ENCODE data around the gene CDK1. TPM values are rescaled to one million over a fixed set of nuclear protein-coding genes. Genes with fewer than 3 reads are reported as not detected.
A peak's percentile ranks its signal among the peaks of the same experiment; 100 is the strongest.

The CDK1 gene
- 1 to 10 TPM; 2.1 to 3.1 TPM for total RNA-seq
- polyA plus RNA-seq, result 1 to 10 TPM; 1.2 to 3.3 TPM
- long read RNA-seq, donor 1, partial matches to known transcripts, result 0 of 1 reads
- long read RNA-seq, donor 1, other reads (novel, unspliced or antisense), result 0 of 1 reads
- long read RNA-seq, donor 2, partial matches to known transcripts, result 0 of 1 reads
- long read RNA-seq, donor 2, other reads (novel, unspliced or antisense), result 0 of 1 reads

DNA sequence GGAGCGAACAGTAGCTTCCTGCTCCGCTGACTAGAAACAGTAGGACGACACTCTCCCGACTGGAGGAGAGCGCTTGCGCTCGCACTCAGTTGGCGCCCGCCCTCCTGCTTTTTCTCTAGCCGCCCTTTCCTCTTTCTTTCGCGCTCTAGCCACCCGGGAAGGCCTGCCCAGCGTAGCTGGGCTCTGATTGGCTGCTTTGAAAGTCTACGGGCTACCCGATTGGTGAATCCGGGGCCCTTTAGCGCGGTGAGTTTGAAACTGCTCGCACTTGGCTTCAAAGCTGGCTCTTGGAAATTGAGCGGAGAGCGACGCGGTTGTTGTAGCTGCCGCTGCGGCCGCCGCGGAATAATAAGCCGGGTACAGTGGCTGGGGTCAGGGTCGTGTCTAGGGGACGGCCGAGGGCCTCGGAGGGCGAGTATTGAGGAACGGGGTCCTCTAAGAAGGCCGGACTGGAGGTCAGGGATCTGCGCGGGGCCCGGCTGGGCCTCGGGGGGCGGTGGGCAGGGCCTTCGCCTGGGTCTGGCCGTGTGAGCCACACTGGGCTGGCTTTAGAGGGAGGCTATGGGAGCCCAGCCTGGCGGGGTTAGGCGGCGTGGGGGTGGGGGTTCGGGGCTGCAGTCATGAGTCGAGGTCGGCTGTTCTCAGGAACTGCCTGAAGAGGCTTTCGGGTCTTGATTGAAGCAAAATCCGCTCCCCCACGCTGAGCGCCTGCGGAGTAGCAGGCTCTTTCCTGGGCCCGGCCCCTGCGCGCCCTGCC is at the start of gene CDK1:
TSS of gene CDK1 (plus strand) at position 265 of the 757 bp plus-strand sequence. CDS start 1,688 bp downstream, outside the sequence.
- H3K4me1 ChIP-seq (ENCODE audit: control insufficient read depth in 1 of 2, insufficient read depth in 2 of 2, low read length in 2 of 2), result no peaks in the 10 kb centered on the region
- intact Hi-C loops (cut with DNase I), result no loop called here
- 0 to 1% methylated on average over 54 to 58 of the region's 58 CpGs for WGBS, 2 donors
- H3K27ac ChIP-seq (ENCODE audit: low read depth in 1 of 2, low read length in 2 of 2), result no peak within 1 kb of the TSS
- peak within 1 kb of the TSS; percentile 28 to 60 for H3K4me3 ChIP-seq (ENCODE audit: low read length in 2 of 2)
- peak; percentile 99 for DNase-seq
- no peaks in the 10 kb centered on the region for H3K36me3 ChIP-seq (ENCODE audit: control insufficient read depth in 1 of 2, insufficient read depth in 2 of 2, low read length in 1 of 2)
- no peaks in the 10 kb centered on the region for H3K27me3 ChIP-seq (ENCODE audit: control insufficient read depth in 1 of 2, insufficient read depth in 2 of 2, low read length in 1 of 2)
- ATAC-seq (ENCODE audit: low FRiP score), result peak; percentile 99
- no peaks in the 10 kb centered on the region for H3K9me3 ChIP-seq (ENCODE audit: control insufficient read depth, low read length)

GRCh38 chr10:60729106-60729505 is 49.2 kb upstream of the CDK1 start:
- intact Hi-C loops (cut with DNase I), result no loop called here
- H3K4me1 ChIP-seq (ENCODE audit: control insufficient read depth in 1 of 2, insufficient read depth in 2 of 2, low read length in 2 of 2), result no peaks in the 10 kb centered on the region
- DNase-seq, result no peak
- H3K9me3 ChIP-seq (ENCODE audit: control insufficient read depth, low read length), result no peaks in the 10 kb centered on the region
- ATAC-seq (ENCODE audit: low FRiP score), result no peak
- no peak overlapping the region for H3K27ac ChIP-seq (ENCODE audit: low read depth in 1 of 2, low read length in 2 of 2)
- H3K27me3 ChIP-seq (ENCODE audit: control insufficient read depth in 1 of 2, insufficient read depth in 2 of 2, low read length in 1 of 2), result no peaks in the 10 kb centered on the region
- no peak overlapping the region for H3K4me3 ChIP-seq (ENCODE audit: low read length in 2 of 2)
- no peaks in the 10 kb centered on the region for H3K36me3 ChIP-seq (ENCODE audit: control insufficient read depth in 1 of 2, insufficient read depth in 2 of 2, low read length in 1 of 2)

DNA sequence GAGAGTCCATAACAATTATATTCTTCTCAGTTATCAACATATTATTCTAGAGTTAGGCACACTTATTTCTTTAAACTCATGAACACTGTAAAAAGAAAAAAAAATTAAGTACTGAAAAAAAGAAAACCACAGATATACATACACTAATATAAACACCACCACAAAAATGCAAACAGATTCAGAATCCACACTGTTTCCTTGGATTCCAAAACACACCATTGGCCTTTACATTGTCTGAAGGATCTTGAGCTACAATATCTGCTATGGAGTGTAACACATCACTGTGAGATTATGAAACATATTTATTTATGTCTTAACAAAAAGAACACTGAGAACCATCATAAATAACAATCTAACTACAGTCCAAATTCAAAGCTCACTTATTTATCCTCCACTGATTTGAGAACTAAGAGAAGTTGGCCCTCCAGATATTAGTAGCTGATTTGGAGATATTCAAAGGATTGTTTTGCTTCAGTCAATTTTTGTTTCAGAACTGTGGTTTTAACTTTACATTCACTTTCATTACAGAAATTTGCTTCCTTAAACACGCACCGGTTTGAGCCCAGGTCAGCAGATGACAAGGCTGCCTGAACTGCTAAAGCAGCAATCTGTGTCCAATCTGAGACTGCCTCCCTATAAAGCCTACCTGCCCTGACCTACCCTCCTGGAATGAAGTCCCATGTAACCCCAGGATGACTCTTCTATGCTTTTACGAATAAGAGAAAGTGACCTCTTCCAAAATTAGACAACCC is 47.0 kb upstream of the CDK1 start:
- Histone ChIP-seq H3K9me3 (ENCODE audit: control insufficient read depth, low read length) (peaks cover 2% of the 10 kb centered on the region), H3K36me3 (ENCODE audit: control insufficient read depth in 1 of 2, insufficient read depth in 2 of 2, low read length in 1 of 2) (no peaks in the 10 kb centered on the region), H3K4me3 (ENCODE audit: low read length in 2 of 2) (no peak overlapping the region), H3K27me3 (ENCODE audit: control insufficient read depth in 1 of 2, insufficient read depth in 2 of 2, low read length in 1 of 2) (no peaks in the 10 kb centered on the region), H3K4me1 (ENCODE audit: control insufficient read depth in 1 of 2, insufficient read depth in 2 of 2, low read length in 2 of 2) (no peaks in the 10 kb centered on the region), H3K27ac (ENCODE audit: low read depth in 1 of 2, low read length in 2 of 2) (no peak overlapping the region)
- intact Hi-C loops (cut with DNase I), result no loop called here
- ATAC-seq (ENCODE audit: low FRiP score), result no peak
- 87 to 88% methylated on average over 3 of the region's 3 CpGs for WGBS, 2 donors
- DNase-seq, result no peak

GRCh38 chr10:60732198-60732806 is 46.0 kb upstream of the CDK1 start:
- intact Hi-C loops (cut with DNase I), result no loop called here
- WGBS, 2 donors, result 63 to 65% methylated on average over 20 of the region's 20 CpGs
- DNase-seq (no peak), ATAC-seq (ENCODE audit: low FRiP score) (no peak)
- H3K9me3 ChIP-seq (ENCODE audit: control insufficient read depth, low read length), result peaks cover 2% of the 10 kb centered on the region
- H3K36me3 ChIP-seq (ENCODE audit: control insufficient read depth in 1 of 2, insufficient read depth in 2 of 2, low read length in 1 of 2), result no peaks in the 10 kb centered on the region
- H3K27ac ChIP-seq (ENCODE audit: low read depth in 1 of 2, low read length in 2 of 2), result no peak overlapping the region
- H3K27me3 ChIP-seq (ENCODE audit: control insufficient read depth in 1 of 2, insufficient read depth in 2 of 2, low read length in 1 of 2), result no peaks in the 10 kb centered on the region
- H3K4me3 ChIP-seq (ENCODE audit: low read length in 2 of 2), result no peak overlapping the region
- no peaks in the 10 kb centered on the region for H3K4me1 ChIP-seq (ENCODE audit: control insufficient read depth in 1 of 2, insufficient read depth in 2 of 2, low read length in 2 of 2)

DNA sequence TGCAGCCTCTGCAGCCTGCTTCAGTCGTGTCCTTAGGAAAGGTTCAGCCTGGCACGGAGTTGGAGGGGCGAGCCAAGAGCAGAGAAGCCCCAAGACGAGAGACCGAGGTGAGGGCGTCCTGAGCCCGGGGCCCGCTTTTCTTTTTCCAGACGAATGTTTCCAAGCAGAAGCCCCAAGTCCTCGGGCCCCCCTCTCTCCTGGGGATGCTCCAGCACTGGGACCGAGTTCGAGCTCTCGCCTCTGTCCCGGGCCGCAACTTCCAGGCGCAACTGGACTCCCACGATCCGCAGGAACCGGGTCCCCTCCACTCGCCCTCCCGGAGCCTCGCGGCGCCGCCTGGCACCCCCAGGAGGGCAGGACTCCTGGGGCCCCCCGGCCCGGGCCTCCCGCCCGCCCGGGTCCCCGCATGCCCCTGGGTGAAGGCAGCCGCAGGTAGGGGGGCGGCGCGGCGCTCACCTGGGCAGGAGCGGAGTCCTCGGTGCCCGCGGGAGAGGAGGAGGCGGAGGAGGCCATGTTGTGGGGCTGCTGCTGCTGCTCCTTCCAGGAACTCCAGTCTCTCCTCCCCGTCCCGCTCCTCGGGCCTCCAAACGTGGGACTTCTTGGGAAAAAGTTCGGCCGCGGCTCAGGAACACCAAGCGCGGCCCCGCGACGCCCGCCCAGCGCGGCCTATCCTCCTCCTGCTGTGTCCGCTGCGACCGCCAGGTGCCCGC is 45.3 kb upstream of the CDK1 start:
- Histone ChIP-seq H3K4me3 (ENCODE audit: low read length in 2 of 2) (peak overlapping the region; percentile 21 to 70), H3K36me3 (ENCODE audit: control insufficient read depth in 1 of 2, insufficient read depth in 2 of 2, low read length in 1 of 2) (no peaks in the 10 kb centered on the region), H3K27ac (ENCODE audit: low read depth in 1 of 2, low read length in 2 of 2) (no peak overlapping the region), H3K9me3 (ENCODE audit: control insufficient read depth, low read length) (peaks cover 2% of the 10 kb centered on the region), H3K27me3 (ENCODE audit: control insufficient read depth in 1 of 2, insufficient read depth in 2 of 2, low read length in 1 of 2) (no peaks in the 10 kb centered on the region), H3K4me1 (ENCODE audit: control insufficient read depth in 1 of 2, insufficient read depth in 2 of 2, low read length in 2 of 2) (no peaks in the 10 kb centered on the region)
- intact Hi-C loops (cut with DNase I), result no loop called here
- ATAC-seq (ENCODE audit: low FRiP score) (peak; percentile 59), DNase-seq (peak; percentile 48 to 79)
- 2% methylated on average over 46 to 60 of the region's 60 CpGs for WGBS, 2 donors

DNA sequence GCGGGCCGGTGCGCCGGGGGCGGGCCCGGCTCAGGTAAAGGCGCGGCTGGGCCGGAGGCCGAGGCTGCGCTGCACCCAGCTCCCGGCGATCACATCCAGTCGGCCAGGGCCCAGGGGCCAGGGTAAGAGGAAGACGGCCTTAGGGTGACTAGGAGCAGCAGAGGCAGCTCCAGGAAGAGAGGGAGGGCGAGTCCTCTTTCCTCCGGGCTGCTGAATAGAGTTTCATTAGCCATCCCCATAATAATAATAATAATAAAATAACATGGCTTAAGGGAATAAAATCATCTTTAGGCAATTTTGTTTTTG is 44.8 kb upstream of the CDK1 start:
- DNase-seq (peak in 1 of 2 donors; percentile 55), ATAC-seq (ENCODE audit: low FRiP score) (no peak)
- Histone ChIP-seq H3K4me3 (ENCODE audit: low read length in 2 of 2) (peak overlapping the region; percentile 21 to 70), H3K36me3 (ENCODE audit: control insufficient read depth in 1 of 2, insufficient read depth in 2 of 2, low read length in 1 of 2) (no peaks in the 10 kb centered on the region), H3K4me1 (ENCODE audit: control insufficient read depth in 1 of 2, insufficient read depth in 2 of 2, low read length in 2 of 2) (no peaks in the 10 kb centered on the region), H3K27ac (ENCODE audit: low read depth in 1 of 2, low read length in 2 of 2) (no peak overlapping the region), H3K9me3 (ENCODE audit: control insufficient read depth, low read length) (peaks cover 2% of the 10 kb centered on the region), H3K27me3 (ENCODE audit: control insufficient read depth in 1 of 2, insufficient read depth in 2 of 2, low read length in 1 of 2) (no peaks in the 10 kb centered on the region)
- intact Hi-C loops (cut with DNase I), result no loop called here
- WGBS, 2 donors, result 2 to 3% methylated on average over 17 of the region's 17 CpGs

DNA sequence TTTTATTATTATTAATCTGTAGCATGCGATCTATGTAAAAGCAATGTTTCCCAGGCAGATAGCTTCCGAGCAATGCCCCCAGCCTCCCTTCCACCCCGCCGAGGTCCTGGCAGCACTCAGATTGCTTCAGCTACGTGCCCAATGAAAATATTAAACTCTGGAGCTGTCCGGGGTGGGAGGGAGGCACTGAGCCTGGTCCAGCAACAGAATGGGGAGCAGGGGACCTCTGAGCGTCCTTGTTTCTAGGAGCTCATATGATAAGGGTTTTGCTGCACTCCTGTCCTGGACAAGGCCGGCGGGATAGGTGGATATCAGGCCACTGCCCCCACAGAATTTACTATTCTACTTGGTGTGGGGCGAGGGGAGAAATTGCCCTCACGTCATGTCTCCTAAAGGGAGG is 44.5 kb upstream of the CDK1 start:
- Histone ChIP-seq H3K4me1 (ENCODE audit: control insufficient read depth in 1 of 2, insufficient read depth in 2 of 2, low read length in 2 of 2) (no peaks in the 10 kb centered on the region), H3K36me3 (ENCODE audit: control insufficient read depth in 1 of 2, insufficient read depth in 2 of 2, low read length in 1 of 2) (no peaks in the 10 kb centered on the region), H3K27me3 (ENCODE audit: control insufficient read depth in 1 of 2, insufficient read depth in 2 of 2, low read length in 1 of 2) (no peaks in the 10 kb centered on the region), H3K27ac (ENCODE audit: low read depth in 1 of 2, low read length in 2 of 2) (no peak overlapping the region), H3K9me3 (ENCODE audit: control insufficient read depth, low read length) (peaks cover 2% of the 10 kb centered on the region), H3K4me3 (ENCODE audit: low read length in 2 of 2) (no peak overlapping the region)
- ATAC-seq (ENCODE audit: low FRiP score) (no peak), DNase-seq (no peak)
- intact Hi-C loops (cut with DNase I), result no loop called here
- 52 to 62% methylated on average over 11 of the region's 11 CpGs for WGBS, 2 donors

DNA sequence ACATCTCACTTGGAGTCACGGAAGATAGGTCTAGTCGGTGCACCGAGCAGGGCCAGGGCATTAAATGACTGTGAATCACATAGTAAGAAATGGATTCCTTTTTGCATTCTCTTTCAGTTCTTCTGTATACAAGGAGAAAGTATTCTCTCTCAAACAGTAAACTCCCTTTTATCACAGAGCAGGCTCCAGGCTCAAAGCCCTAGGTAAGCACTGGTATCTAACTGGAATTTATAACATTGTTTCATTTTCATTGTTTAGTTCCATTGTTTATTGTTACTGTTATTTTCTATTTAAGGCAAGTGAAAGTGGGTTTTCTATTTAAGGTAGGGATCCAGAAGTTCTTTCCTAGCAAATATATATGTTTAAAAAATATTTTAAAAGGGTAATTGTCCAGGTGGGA is 44.1 kb upstream of the CDK1 start:
- intact Hi-C loops (cut with DNase I), result no loop called here
- ATAC-seq (ENCODE audit: low FRiP score) (no peak), DNase-seq (no peak)
- peaks cover 2% of the 10 kb centered on the region for H3K9me3 ChIP-seq (ENCODE audit: control insufficient read depth, low read length)
- no peak overlapping the region for H3K4me3 ChIP-seq (ENCODE audit: low read length in 2 of 2)
- H3K27ac ChIP-seq (ENCODE audit: low read depth in 1 of 2, low read length in 2 of 2), result no peak overlapping the region
- H3K4me1 ChIP-seq (ENCODE audit: control insufficient read depth in 1 of 2, insufficient read depth in 2 of 2, low read length in 2 of 2), result no peaks in the 10 kb centered on the region
- 86 to 88% methylated on average over 3 of the region's 3 CpGs for WGBS, 2 donors
- no peaks in the 10 kb centered on the region for H3K27me3 ChIP-seq (ENCODE audit: control insufficient read depth in 1 of 2, insufficient read depth in 2 of 2, low read length in 1 of 2)
- H3K36me3 ChIP-seq (ENCODE audit: control insufficient read depth in 1 of 2, insufficient read depth in 2 of 2, low read length in 1 of 2), result no peaks in the 10 kb centered on the region

All from aorta (tissue), 5 donors.